Lung (tissue), 12 donors: ENCODE data around the gene ZNF581. TPM values are rescaled to one million over a fixed set of nuclear protein-coding genes. Genes with fewer than 3 reads are reported as not detected.

Source experiments
- ATAC-seq: fragments of 200-7000 bp; cut with Tn5 transposase; one replicate; pipeline ENCODE4 v1.9.1; 2020; ENCODE audit warnings: moderate number of reproducible peaks; ENCODE audit not compliant: insufficient read depth, low FRiP score
- DNase-seq, 3 donors: peaks; one replicate each; pipeline ENCODE4 v3.0.0-alpha.2; 2013 to 2017
- H3K27ac ChIP-seq, 2 donors: one replicate each; pipeline ENCODE4 v1.5.1; 2013; ENCODE audit warnings: mild to moderate bottlenecking in 2 of 2, moderate library complexity in 2 of 2, control low read depth in 1 of 2, inconsistent platforms in 1 of 2, low read depth in 1 of 2, low read length in 1 of 2
- H3K27me3 ChIP-seq, 3 donors: one replicate each; pipeline ENCODE4 v1.5.1; 2013; ENCODE audit warnings: low read length in 2 of 3; ENCODE audit not compliant: control insufficient read depth in 3 of 3, insufficient read depth in 3 of 3
- H3K36me3 ChIP-seq, 4 donors: one replicate each; pipeline ENCODE4 v1.5.1; 2013; ENCODE audit warnings: low read length in 4 of 4, mild to moderate bottlenecking in 1 of 4, moderate library complexity in 1 of 4; ENCODE audit not compliant: control insufficient read depth in 4 of 4, insufficient read depth in 4 of 4
- H3K4me1 ChIP-seq, 5 donors: one replicate each; pipeline ENCODE4 v1.5.1; 2013; ENCODE audit warnings: low read length in 5 of 5, mild to moderate bottlenecking in 2 of 5, moderate library complexity in 1 of 5; ENCODE audit not compliant: control insufficient read depth in 5 of 5, insufficient read depth in 5 of 5
- H3K4me3 ChIP-seq: one replicate; pipeline ENCODE4 v1.5.1; 2013; ENCODE audit warnings: mild to moderate bottlenecking, control low read depth, moderate library complexity
- H3K9ac ChIP-seq, 2 donors: one replicate each; pipeline ENCODE4 v1.5.1; 2013; ENCODE audit warnings: low read length in 2 of 2, control low read depth in 1 of 2; ENCODE audit not compliant: insufficient read depth in 1 of 2
- H3K9me3 ChIP-seq, 4 donors: one replicate each; pipeline ENCODE4 v1.5.1; 2013; ENCODE audit warnings: low read length in 3 of 4, mild to moderate bottlenecking in 1 of 4, moderate library complexity in 1 of 4; ENCODE audit not compliant: control insufficient read depth in 4 of 4, insufficient read depth in 3 of 4
- CTCF ChIP-seq: IDR thresholded peaks from 2 replicates; pipeline ENCODE4 v1.5.1; 2012; ENCODE audit warnings: mild to moderate bottlenecking; ENCODE audit errors: control extremely low read depth, extremely low read depth
- whole genome bisulfite sequencing, 2 donors: extraction: QIAGEN DNeasy Blood & Tissue Kit; methylation state at CpG; one replicate each; pipeline ENCODE4 v1.1.7; 2013; 5-methylcytosine and 5-hydroxymethylcytosine counted together
- polyA plus RNA-seq, 2 donors: library from polyadenylated mRNA; stranded (reverse); fragments of 200-250 nt; gene quantifications; one replicate each; pipeline ENCODE4 v1.2.1, GENCODE V29; 2013
- total RNA-seq, 2 donors: library from RNA; depleted of rRNA in 1 of 2; stranded (reverse); fragments of >200 nt in 1 of 2; gene quantifications; one replicate each; pipeline ENCODE4 v1.2.1, GENCODE V29; 2014 to 2021
- donor health status: control.
- donor health status: control.
- donor health status: Bipolar disorder and iron deficiency.
- donor health status: healthy.
- donor health status: DM: yes; HTN: yes; CAD: no.

ZNF581 gene
- total and polyA plus RNA-seq, 4 donors: 15.0 to 18.1 (median 15.6) TPM

- H3K36me3 ChIP-seq: peaks cover 9 to 27% (median 12%) of the 10 kb centered on the region in 4 donors
- H3K27me3 ChIP-seq: no peaks in the 10 kb centered on the region
- H3K27ac ChIP-seq: no peak overlapping the region
- 53 to 56% methylated on average over 7 of the region's 7 CpGs for WGBS, 2 donors
- no peak for DNase-seq
- no peaks in the 10 kb centered on the region for H3K9me3 ChIP-seq
- TF ChIP-seq CTCF: no peak
- H3K4me1 ChIP-seq: peaks cover 13 to 31% (median 20%) of the 10 kb centered on the region in 5 donors
- no peak for ATAC-seq
- no peak overlapping the region for H3K4me3 ChIP-seq
- H3K9ac ChIP-seq: peak overlapping the region; percentile 70 to 88
These were observed 13.1 kb downstream of the ZNF581 start for GRCh38 chr19:55656552-55656951.

- TF ChIP-seq CTCF: no peak
- no peaks in the 10 kb centered on the region for H3K9me3 ChIP-seq
- ATAC-seq (no peak), DNase-seq (no peak)
- H3K9ac ChIP-seq: peak overlapping the region in 1 of 2 donors; percentile 70
- H3K4me3 ChIP-seq: no peak overlapping the region
- peaks cover 13 to 31% (median 20%) of the 10 kb centered on the region in 5 donors for H3K4me1 ChIP-seq
- no peak overlapping the region for H3K27ac ChIP-seq
- no peaks in the 10 kb centered on the region for H3K27me3 ChIP-seq
- 43 to 53% methylated on average over 18 of the region's 18 CpGs for WGBS, 2 donors
- H3K36me3 ChIP-seq: peaks cover 12 to 34% (median 15%) of the 10 kb centered on the region in 4 donors
These were observed 13.7 kb downstream of the ZNF581 start for GRCh38 chr19:55656988-55657747.

GRCh38 chr19:55658846-55659459 is 15.5 kb downstream of the ZNF581 start:
- ATAC-seq (no peak), DNase-seq (no peak)
- WGBS, 2 donors: 92 to 94% methylated on average over 37 of the region's 37 CpGs
- H3K4me3 ChIP-seq: no peak overlapping the region
- no peak overlapping the region for H3K9ac ChIP-seq
- no peak overlapping the region for H3K27ac ChIP-seq
- H3K9me3 ChIP-seq: no peaks in the 10 kb centered on the region
- H3K36me3 ChIP-seq: peaks cover 14 to 49% (median 27%) of the 10 kb centered on the region in 4 donors
- no peaks in the 10 kb centered on the region for H3K27me3 ChIP-seq
- peaks cover 13 to 31% (median 20%) of the 10 kb centered on the region in 5 donors for H3K4me1 ChIP-seq
- no peak for TF ChIP-seq CTCF
